Middle frontal gyrus (tissue), 1 donor: Measurements from ENCODE around the gene PAX8.

Source experiments
- DNase-seq: peaks from one replicate; pipeline ENCODE4 v3.0.0-alpha.2; 2015; ENCODE audit warnings: low spot score; ENCODE audit errors: extremely low spot score

The PAX8 gene

DNA sequence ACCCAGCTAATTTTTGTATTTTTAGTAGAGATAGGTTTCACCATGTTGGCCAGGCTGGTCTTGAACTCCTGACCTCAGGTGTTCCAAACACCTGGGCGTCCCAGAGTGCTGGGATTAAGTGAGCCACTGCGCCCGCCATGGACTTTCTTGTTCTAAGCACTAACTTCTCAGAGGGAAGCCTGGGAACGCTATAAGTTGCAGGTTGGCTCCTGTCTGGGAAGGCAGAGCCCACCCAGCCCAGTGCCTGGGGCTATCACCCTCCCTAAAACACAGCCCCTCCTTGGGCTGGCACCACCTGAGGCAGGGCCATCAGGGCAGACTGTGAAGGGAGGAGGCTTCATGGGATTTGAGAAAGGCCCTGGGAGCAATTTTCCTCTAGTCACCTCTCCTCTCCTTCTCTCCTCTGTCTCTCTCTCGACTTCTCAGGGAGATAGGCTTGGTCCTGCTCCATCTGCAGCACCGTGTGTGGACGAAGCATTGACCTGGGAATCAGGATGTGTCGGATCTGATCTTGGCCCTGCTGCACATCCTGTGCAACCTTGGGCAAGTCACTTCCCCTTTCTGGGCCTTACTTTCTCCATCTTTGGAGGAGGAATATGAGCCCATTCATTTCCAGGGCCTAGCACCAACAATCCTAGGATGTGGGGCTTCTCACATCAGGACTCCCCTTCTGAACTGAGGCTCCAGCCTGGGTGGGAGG is 94.0 kb downstream of the PAX8 start:
- DNase-seq: no peak

DNA sequence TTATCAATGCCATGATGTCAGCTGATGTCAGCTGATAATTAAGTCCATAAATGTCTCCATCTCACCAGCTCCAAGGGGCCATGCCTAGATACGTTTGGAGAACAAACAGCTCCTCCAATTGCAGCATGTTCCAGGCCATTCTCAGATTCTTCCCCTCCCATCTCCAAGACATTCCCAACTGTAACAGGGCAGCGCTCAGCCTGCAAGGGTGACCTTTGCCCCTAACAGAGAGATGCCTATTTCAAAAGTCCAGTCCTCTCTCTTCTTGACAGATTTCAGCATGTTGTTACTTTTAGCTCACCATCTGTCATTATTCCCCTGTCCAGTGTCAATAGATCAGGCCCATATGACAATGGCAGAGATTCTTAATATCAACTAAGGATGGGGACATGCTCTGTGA is 95.0 kb downstream of the PAX8 start:
- DNase-seq: no peak

DNA sequence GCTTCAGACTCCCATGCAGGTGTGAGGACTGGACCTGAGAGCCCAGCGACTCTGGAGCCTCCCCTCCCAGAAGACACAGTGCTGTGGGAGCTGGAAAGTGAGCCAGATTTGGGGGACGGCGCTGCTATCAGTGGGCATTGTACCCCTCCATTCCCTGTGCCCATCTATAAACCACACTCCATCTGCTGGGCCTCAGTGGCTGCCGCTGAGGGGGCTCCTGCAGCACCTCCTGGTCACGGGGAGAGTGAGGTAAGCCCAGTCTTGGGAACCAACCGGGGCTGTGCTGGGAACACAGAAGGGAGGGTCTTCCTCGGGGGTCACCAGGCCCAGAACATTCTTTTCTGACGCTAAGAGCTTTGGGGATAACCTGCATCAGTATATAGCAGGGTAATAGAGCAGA is 95.5 kb downstream of the PAX8 start:
- no peak for DNase-seq

DNA sequence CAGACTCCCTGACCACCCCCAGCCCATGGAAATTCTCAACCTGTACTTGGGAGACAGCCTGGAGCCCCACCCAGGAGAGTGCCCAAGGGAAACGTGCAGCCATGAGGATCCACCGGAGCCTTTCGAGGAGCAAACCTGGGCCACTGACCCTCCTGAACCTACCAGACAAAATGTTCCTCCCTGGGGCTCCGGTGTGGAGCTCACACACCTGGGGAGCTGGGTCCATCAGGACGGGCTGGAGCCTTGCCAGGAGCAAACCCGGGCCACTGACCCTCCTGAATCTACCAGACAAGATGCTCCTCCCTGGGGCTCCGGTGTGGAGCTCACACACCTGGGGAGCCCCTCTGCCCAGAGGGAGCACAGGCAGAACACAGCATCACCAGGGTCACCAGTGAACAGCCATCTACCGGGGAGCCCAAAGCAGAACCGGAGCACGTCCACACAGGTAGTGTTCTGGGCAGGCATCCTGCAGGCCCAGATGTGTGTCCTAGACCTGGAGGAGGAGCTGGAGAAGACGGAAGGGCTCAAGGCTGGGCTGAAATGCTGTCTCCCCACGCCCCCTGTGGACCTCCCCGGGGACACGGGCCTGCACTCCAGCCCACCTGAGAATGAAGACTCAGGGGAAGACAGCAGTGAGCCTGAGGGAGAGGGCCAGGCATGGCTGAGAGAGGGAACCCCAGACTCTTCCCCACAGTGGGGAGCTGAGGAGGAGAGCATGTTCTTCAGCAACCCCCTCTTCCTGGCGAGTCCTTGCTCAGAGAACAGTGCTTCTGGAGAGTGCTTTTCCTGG is 96.1 kb downstream of the PAX8 start:
- DNase-seq: no peak

DNA sequence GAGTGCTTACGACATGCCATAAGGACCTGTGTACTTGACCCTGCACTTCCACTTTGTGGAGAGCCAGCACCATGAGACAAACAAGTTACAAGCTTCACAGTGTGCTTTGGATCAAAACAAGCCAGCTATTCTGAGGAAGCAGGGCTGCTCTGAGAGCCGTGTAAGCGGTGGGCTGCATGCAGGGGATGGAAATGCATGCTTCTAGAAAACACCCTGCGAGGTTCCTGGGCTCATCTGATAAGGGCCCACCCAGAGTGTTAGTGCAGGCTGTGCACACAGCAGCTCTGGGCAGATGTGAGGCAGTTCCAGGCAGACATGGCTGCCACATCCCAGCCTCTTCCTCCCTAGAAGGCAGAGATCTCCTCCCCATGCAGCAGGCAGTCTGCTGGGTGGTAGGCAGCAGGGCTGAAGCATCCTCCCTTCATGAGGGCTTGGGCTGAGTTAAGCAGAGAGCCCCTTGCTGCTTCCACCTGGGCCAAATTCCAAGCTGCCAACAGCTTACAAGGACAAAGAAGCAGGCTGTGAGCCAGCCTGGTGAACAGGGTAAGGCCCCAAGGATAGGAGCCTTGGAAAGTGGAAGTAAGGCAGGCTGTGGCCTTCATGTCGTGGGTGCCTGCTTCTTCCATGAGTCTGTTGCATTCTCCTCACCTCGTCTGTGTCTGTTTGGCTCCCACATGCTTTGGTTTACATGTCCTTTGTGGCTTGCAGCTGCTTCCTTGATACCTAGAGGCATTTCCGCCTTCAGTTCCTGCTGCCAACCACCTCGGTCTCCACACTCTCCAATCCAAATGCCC is 97.3 kb downstream of the PAX8 start:
- no peak for DNase-seq

DNA sequence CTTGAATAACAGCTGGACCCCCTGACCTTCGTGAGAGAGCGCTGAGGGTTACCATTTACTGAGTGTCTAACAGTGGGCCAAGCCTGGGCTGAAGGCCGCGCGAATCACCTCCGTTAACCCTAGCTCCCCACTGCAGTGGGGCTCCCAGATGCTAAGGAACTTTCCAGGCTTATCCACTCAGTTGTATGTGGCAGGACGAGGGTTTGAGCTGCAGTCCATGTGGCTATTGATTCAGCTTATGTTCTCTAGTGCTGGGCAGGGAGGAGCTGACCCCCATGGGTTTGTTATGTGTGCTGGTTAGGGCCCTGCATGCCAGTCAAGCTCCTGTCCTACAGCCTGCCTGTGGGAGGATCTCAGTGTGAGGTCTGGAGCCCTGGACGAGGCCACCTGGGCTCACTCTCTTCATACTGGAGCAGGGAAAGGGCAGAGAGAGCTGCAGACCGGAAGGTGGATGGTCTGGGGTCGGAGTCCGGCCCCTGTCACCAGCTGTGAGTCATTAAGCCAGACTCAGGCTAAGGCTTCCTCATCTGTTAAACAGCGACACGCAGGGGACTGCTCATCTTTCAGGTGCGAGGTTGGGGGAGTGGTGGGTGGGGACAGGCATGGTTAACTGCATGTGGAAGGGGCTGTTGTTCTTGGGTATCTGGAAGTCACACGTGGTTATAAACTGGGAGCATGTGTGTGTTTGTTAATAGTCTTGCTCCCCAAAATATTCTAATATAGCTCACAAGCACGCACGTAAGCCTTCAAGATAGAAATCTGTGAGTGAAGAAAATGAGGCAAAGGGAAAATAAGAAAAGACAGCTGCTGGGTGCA is 98.4 kb downstream of the PAX8 start:
- no peak for DNase-seq

DNA sequence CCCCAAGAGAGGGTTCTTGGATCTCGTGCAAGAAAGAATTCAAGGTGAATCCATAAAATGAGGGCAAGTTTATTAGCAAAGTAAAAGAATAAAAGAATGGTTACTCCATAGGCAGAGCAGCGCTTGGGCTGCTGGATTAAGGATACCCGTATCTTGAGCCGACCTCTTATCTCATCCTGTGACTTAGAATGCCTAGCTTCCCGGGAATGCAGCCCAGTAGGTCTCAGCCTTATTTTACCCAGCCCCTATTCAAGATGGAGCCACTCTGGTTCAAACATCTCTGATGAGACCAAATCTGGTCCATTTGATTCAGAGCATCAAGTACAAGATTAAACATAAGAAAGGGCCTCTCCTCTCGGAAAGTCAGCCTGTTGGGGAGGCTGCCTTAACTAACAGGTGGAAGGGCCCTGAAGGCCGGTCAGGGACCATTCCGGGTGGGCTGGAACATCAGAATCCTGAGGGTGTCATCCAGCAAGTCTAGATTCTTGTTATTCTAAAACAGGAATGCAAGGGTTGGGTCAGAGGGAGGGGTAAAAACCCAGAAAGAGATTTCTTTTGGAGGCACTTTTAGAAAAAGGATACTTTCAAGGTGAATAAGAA is 99.2 kb downstream of the PAX8 start:
- DNase-seq: no peak

DNA sequence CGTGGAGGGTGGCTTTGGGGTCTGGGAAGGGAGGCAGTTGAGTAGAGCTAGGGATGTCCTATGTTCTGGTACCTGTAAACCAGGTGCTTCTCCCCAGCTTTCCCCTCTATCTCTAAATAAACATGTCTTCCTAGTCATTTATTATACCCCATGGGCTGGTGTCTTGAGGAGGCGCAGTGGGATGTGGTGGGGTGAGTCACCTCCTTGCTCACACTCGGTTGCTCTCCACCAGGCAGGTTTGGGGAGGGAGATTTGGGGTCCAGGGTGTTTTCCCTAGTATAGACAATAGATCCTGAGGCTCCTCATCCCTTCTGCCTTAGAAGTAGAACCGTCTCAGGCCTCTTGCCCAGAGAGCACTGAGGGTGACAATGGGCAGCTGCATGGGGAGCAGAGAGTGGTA is 99.8 kb downstream of the PAX8 start:
- DNase-seq: no peak

DNA sequence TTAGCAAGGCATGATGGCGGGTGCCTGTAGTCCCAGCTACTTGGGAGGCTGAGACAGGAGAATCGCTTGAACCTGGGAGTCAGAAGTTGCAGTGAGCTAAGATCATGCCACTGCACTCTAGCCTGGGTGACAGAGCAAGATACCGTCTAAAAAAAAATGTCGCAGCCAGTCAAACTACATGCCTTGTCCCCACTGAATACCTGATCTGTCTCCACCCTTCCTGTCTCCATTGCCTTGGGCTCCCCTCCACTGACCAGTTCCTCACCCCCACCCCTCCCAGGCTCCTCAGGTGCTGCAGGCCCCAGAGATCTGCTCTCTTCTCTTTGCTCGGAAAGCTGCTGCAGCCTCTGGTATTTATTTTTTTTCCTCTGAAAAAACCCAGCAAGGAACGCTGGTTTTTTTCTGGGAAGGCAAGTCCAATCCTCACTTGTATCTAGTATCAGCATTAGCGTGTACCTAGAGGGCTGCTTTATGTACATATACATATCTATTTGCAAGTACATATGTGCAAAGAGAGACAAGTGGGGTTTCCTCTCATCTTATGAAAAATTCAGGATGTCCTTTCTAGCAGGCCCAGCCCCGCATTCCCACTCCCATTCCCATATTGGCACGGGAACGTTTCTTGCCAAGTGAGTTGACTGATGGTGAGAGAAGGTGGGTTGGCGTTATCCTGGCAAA is 100.5 kb downstream of the PAX8 start:
- DNase-seq: no peak

DNA sequence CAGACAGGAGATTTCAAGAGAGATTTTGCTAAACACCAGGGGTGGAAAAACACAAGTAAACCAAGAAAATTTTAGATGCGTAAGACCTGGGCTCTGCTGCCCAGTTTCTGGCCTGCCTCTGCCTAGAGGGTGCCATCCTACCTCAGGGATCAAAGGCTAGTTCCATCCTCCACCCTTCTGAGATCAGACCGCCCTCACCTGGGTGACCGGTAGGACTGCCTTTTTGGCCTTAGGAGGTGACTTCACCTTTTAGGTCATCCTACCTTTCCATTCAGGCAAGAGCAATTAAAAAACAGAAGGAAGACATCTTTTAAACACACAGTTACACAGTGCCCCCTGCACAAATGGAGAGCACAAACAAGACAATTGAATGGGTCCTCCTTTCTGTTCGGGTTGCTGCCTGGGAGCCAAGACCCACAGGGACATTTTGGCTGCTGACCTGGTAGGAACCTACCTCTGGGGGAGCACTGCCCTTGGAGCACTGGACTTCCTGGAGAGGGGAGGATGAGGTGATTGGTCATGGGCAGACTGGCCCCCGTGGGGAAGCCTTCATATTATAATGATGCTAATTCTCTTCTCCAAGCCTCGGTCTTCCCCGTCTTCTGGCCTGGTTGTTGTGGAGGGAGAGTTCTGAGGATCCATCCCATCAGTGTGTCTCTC is 101.9 kb downstream of the PAX8 start:
- DNase-seq: no peak

DNA sequence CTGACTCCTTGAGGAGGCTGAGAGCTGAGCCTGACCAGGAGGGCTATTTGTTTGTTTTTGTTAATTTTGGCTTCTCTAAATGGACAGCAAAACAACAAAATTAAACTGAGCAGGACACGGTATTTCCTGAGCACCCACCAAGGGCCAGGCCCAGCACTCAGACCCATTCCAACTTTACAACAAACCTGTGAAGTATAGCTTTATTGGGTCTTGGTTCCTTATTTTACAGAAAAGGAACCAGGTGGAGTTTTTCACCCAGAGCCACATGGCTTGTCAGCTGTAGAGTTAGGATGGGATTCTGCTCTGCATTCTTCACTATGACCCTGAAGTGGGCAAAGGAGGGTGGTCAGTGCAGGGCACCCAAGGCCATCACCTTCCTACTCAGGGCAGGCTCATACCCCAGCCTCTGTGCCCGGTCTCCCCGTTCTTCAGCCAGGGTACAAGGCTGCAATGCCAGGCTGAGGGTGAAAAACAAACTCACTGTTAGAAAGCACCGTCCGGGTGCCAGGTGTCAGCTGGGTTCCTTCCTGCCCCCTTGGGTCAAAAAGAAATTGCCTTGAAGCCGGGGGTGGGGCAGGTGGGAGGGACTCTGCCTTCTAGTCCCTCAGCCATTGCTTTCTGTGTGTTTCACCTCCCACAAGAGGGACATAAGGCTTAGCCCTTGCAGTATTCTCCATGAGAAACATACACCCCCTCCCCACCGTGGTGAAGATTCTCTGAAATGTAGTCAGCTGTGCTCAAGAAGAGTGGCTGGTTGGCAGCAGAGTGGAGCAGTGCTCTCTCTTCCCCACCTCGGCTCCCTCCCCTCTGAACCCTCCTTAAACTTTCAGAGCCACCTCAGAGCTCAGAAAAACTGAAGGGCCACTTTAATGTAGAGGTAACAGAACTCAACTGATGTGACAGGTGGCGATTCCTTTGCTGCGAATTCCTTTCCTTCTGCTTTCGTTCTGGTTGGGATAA is 102.7 kb downstream of the PAX8 start:
- DNase-seq: no peak

DNA sequence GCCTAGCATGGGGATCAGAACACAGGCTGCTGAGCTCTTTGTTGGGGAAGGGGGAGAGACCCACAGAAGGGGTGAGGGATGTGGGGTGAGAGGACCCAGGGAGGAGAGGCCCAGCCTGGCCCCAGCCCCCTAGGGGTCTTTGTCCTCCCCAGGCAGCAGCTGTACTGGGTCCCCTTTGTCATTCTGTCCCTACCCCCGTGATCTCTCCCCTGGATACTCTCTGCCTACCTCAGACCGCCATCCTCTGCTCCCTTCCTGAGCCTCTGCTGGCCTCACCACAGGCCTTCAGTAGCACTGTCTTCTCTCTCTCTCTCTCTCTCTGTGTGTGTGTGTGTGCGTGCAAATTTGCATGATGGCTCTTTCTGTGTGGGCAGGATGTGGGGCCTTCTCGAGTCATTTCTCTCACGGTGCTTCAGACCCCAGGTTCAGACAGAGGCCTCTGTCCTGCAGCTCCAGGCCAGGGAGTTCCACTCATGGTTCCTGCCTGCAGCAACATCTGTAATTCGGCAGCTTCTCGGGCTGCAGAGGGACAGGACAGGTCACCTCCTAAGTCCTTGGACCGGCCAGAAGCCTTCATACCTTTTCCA is 103.6 kb downstream of the PAX8 start:
- no peak for DNase-seq

DNA sequence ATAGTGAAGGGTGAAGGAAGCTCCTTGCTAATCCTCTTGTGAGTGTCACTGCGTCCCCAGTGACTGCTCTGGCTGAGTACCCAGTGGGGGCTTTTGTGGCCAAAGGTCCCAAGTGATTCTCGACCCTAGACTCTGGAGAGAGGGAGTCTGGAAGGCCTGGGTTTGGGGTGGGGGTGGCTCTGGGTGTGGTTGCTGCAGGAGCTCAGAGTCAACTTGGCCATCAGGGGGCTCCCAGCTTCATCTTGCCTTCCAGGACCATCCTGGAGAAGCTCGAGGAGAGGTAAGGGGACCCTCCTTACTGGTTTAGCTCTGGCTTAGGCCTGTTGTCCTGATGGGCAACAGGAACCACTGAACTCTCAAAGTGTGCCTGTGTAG is 104.4 kb downstream of the PAX8 start:
- DNase-seq: no peak

DNA sequence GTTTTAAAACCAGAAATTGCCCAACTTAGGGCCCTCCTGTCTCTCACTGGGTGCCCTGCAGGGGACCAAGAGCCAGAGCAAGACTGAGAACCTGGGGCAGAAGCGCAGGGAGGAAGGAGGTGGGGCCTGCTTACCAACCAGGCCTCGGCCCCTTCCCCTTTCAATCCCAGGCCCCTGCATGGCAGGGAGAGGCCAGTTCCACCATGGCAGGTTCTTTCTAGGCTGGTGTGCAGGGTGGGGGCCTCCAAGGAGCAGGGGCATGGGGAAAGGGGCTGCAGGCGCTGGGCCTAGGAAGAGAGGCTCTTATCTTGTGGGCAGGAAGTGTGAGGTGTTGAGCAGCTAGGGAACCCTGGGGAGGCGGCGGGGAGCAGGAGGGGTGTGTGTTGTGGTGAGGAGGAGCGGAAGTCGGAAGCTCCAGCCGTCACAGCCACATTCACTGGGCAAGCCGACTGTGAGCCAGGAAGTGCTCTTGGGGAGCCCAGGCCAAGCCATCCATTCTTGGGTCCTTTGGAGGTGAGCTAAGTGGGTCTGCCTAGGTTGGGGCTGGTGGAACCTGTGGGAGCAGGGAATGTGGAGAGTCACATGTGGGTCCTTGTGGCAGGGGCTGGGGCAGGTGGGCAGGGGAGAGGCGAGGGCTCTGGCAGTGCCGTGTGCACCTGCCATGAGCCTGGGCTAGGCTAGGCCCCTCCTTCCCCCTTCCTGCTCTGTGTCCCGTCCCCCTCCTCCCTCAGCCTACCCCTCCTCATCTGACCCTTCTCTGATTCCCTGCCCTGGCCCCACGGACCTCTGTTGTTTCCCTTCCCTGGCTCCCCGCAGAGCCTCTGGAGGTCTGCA is 105.0 kb downstream of the PAX8 start, which contains the start of gene PSD4:
PSD4 (plus strand) TSS at position 430 of the 834 bp plus-strand sequence. CDS start 8,486 bp downstream, outside the sequence.
- no peak for DNase-seq

DNA sequence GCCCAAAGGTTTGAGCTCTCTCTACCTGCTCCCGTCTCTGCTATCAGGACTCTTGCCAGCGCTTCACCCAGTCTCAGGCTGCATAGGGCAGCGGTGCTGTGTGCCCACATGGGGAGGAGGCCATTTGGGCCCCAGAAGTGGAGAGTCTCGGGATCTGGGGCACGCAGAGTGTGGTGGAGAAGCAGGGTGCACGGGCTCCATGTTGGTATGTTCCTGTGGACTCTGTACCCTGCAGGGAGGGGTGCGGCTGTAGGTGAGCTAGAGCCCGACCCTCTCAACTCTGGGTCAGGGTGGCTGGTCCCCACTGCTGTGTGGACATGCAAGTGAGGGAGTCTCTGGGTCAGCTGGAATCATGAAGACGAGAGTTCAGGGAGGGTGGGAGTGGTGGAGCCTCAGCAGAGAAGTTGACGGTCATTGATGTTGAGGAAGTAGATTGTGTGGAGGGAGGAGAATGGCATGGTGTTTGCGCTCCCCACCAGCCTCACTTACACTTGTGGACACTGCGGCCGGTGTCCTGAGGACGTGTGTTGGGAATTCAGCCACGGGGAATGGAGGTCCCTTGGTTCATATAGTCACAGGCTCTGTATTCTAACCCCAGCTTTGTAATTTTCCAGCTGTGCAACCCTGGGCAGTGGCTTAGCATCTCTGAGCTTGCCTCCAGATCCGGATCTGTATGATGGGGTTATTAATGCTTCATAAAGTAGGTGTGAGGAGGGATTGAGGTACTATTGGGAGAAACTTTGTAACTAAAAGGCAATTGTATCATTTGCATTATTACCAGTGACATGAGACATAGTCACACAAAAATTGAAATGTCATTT is 105.8 kb downstream of the PAX8 start:
- no peak for DNase-seq

DNA sequence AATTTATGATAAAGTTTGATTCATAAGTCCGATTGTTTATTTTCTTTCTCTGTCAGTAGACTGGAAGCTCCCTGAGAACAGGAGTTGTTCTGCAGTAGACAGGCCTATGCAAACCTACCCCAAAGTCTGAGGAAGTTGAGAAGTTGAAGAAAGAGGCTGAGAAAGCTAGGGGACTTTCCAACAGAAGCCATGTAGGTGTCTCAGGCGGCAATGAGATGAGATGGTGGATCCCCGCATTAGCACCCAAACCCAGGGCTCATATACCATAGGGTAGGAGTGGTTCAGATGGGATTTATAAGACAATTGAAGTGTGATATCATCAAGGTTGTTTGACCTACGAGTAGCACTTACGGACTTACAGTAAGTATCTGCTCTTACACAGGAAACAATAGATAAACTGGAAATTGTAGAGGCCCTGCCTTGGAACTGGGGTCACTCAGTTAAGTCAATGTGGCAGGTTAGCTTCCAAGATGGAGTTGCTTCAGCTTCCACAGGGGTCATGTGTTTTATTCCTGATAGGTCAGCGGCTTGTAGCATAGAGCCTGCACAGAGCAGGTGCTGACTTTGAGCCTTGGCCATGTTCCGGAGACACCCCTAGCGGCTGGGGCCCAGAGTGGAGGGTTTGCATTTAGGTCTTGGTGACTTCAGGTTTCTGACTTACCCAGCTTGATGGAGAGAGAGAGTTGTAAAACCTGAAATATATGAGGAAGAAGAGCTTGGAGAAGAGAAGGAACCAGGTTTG is 107.2 kb downstream of the PAX8 start:
- no peak for DNase-seq
